HG02759 (cell line): ENCODE measurements around the gene KRTAP10-3.

Experiments used
- ATAC-seq: cut with Tn5 transposase; IDR thresholded peaks from one replicate; pipeline ENCODE4 v1.9.1; 2021; ENCODE audit warnings: mild to moderate bottlenecking, moderate library complexity; ENCODE audit not compliant: unreplicated experiment

The KRTAP10-3 gene

DNA sequence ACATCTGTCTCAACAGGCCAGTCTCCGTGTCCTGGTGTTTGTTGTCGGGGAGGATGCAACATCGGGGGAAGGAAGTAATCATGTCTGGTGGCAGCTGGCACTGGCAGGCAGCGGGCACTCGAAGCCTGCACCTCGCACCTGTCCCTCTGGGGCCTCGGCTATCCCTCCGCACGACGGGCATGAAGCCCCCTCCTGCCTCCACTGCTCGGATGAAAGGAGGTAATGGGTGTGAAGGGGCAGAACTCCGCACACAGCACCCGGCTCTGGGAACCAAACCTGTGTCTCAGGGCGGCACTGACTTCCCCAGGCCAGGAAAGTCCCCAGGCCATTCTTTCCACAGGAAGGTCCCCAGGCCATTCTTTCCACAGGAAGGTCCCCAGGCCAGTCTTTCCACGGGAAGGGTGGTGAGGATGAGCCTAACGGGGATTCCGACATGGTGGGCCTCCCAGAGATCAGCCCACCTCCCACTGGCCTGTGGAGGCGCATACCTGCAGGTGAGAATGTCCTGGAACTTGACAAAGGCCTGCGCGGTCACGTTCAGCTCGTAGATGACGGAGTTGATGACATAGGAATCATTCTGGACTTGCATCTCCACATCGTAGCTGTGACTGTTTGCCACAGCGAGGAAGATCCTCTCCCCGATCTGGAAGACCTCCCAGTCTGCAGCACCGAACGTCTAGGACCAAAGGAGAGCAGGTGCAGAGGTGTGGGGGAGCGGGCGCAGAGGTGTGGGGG, 49.7 kb downstream of the KRTAP10-3 start:
- no peak for ATAC-seq

DNA sequence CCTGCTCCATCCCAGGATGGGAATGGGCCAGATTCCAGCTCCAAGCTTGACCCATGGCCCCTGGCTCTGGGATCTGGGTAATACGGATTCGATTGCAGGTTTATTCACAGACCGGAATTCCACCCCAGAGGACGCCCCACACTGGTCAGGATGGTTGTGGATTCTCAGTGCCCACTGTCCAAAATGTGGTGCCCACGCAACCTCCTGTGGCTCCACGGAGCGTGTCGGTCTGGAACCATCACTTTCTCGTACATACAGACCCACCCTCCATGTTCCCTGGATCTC, 50.2 kb downstream of the KRTAP10-3 start:
- no peak for ATAC-seq
